ENCODE data around the gene TMEM130. TPM values are rescaled to one million over a fixed set of nuclear protein-coding genes. Genes with fewer than 3 reads are reported as not detected.

TMEM130 gene
- polyA plus RNA-seq, 1 donor (not counting 4 experiments of a cell fraction or from before 2014, with no cell fraction given), result not detected

- no peak overlapping the region for H2AFZ ChIP-seq (ENCODE audit: control insufficient read depth, low read length)
- H3K4me3 ChIP-seq (ENCODE audit: control insufficient read depth in 2 of 3, extremely low read depth in 1 of 3, insufficient read depth in 2 of 3, low read depth in 1 of 3, low read length in 3 of 3), result no peak overlapping the region
- dilution Hi-C loops (cut with MboI; ENCODE audit: extremely low pct_ligation_motif_present, low sequenced_read_pairs), result no loop called here
- DNase-seq (ENCODE audit: low read depth, low spot score) (no peak), FAIRE-seq (no peak)
- H3K9me1 ChIP-seq (ENCODE audit: control insufficient read depth, extremely low read depth, insufficient read depth, low read length), result no peaks in the 10 kb centered on the region
- no peaks in the 10 kb centered on the region for H3K36me3 ChIP-seq (ENCODE audit: control insufficient read depth in 2 of 2, extremely low read depth in 1 of 2, insufficient read depth in 2 of 2, low read length in 2 of 2)
- no peak overlapping the region for H3K9ac ChIP-seq (ENCODE audit: control insufficient read depth, extremely low read depth, insufficient read depth, low read length)
- H3K27me3 ChIP-seq (ENCODE audit: control insufficient read depth, extremely low read depth, insufficient read depth, low read length), result peaks cover 3% of the 10 kb centered on the region
- no peak overlapping the region for H3K4me2 ChIP-seq (ENCODE audit: control insufficient read depth, extremely low read depth, insufficient read depth, low read depth, low read length)
- no peaks in the 10 kb centered on the region for H3K4me1 ChIP-seq (ENCODE audit: control insufficient read depth, extremely low read depth, insufficient read depth, low read length)
- TF ChIP-seq CTCF (optimal IDR thresholded peaks at IDR 0.05 in 1 of 3, IDR thresholded peaks at IDR 0.05 in 1 of 3, conservative IDR thresholded peaks at IDR 0.05 in 1 of 3; ENCODE audit: extremely low read depth in 1 of 3, insufficient read depth in 2 of 3, low read length in 3 of 3), result no peak
- no peak for TF ChIP-seq EZH2 (IDR thresholded peaks at IDR 0.05; ENCODE audit: low read length)
- no peaks in the 10 kb centered on the region for H3K79me2 ChIP-seq (ENCODE audit: control insufficient read depth, insufficient read depth, low read length)
- no peak overlapping the region for H3K27ac ChIP-seq (ENCODE audit: control insufficient read depth, insufficient read depth, low read length)
- H4K20me1 ChIP-seq (ENCODE audit: control insufficient read depth, extremely low read depth, insufficient read depth, low read length), result no peaks in the 10 kb centered on the region
- H3K9me3 ChIP-seq (ENCODE audit: control insufficient read depth, low read depth, low read length), result no peaks in the 10 kb centered on the region
Measured at GRCh38 chr7:98860071-98860470, 9.7 kb downstream of the TMEM130 start.

GRCh38 chr7:98855610-98856422 is 14.0 kb downstream of the TMEM130 start:
- Histone ChIP-seq H3K9me1 (ENCODE audit: control insufficient read depth, extremely low read depth, insufficient read depth, low read length) (no peaks in the 10 kb centered on the region), H2AFZ (ENCODE audit: control insufficient read depth, low read length) (no peak overlapping the region), H3K27me3 (ENCODE audit: control insufficient read depth, extremely low read depth, insufficient read depth, low read length) (no peaks in the 10 kb centered on the region), H3K4me3 (ENCODE audit: control insufficient read depth in 2 of 3, extremely low read depth in 1 of 3, insufficient read depth in 2 of 3, low read depth in 1 of 3, low read length in 3 of 3) (no peak overlapping the region), H4K20me1 (ENCODE audit: control insufficient read depth, extremely low read depth, insufficient read depth, low read length) (no peaks in the 10 kb centered on the region), H3K79me2 (ENCODE audit: control insufficient read depth, insufficient read depth, low read length) (no peaks in the 10 kb centered on the region), H3K4me1 (ENCODE audit: control insufficient read depth, extremely low read depth, insufficient read depth, low read length) (no peaks in the 10 kb centered on the region), H3K9me3 (ENCODE audit: control insufficient read depth, low read depth, low read length) (no peaks in the 10 kb centered on the region), H3K4me2 (ENCODE audit: control insufficient read depth, extremely low read depth, insufficient read depth, low read depth, low read length) (no peak overlapping the region), H3K36me3 (ENCODE audit: control insufficient read depth in 2 of 2, extremely low read depth in 1 of 2, insufficient read depth in 2 of 2, low read length in 2 of 2) (no peaks in the 10 kb centered on the region), H3K9ac (ENCODE audit: control insufficient read depth, extremely low read depth, insufficient read depth, low read length) (no peak overlapping the region), H3K27ac (ENCODE audit: control insufficient read depth, insufficient read depth, low read length) (no peak overlapping the region)
- TF ChIP-seq EZH2 (IDR thresholded peaks at IDR 0.05; ENCODE audit: low read length) (no peak), CTCF (optimal IDR thresholded peaks at IDR 0.05 in 1 of 3, IDR thresholded peaks at IDR 0.05 in 1 of 3, conservative IDR thresholded peaks at IDR 0.05 in 1 of 3; ENCODE audit: extremely low read depth in 1 of 3, insufficient read depth in 2 of 3, low read length in 3 of 3) (no peak)
- DNase-seq (ENCODE audit: low read depth, low spot score) (no peak), FAIRE-seq (no peak)
- dilution Hi-C loops (cut with MboI; ENCODE audit: extremely low pct_ligation_motif_present, low sequenced_read_pairs), result no loop called here
